Amniotic stem cell (primary cell): ENCODE measurements around the gene CUBN.
"Not testable (repeated sequence)": the region's sequence is repeated elsewhere in the genome, so short reads cannot be mapped to it uniquely, and the experiment has no call there.

ENCODE experiments used
- DNase-seq: peaks from one replicate; lab custom pipeline; 2025; lab: John Stamatoyannopoulos, UW

The CUBN gene

DNA sequence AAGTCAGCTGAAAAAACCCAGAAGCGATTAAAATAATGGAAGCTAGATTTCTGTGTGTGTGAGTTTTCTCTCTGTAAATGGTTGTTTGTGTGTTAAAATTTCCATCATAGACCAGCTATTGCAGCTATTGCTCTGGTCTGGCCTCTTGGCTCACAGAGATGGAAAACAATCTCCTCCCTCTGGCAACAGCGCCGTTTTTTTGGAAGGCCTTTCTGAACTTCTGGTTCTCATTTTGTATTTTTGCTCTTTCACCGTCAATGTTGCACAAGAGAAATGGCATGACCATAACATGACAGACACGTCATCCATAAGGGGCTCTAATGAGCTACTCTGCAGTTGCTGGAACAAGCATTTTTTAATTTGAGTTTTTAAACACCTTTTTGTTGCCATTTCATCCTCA, 91.0 kb downstream of the CUBN start:
- DNase-seq = no peak

DNA sequence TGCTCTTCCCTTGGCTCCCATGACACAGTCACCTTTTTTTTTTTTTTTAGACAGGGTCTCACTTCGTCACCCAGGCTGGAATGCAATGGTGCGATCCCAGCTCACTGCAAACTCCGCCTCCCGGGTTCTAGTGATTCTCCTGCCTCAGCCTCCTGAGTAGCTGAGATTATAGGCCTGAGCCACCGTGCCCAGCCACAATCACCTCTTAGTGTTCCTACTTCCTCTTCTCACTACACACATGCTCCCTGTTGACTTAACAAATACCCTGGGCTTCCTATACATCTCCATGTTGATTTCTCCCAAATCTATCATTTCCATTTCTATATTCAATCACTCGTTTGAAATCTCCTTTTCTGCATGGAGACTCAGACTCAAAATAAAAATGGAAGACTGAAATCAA, 91.7 kb downstream of the CUBN start:
- no peak for DNase-seq

DNA sequence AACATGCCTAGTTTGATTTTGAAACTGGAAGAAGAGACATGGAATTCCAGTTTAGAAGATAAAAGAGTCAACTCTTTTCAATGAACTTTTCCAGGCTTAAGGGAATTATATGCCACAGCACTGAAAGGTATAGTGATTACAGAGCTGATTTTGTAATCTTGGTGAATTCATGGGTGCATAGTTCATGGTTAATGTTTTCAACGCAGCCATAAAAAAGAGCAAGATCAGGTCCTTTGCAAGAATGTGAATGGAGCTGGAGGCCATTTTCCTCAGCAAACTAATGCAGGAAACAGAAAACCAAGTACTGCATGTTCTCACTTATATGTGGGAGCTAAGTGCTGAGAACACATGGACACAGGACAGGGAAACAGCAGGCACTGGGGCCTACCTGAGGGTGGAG, 94.2 kb downstream of the CUBN start:
- DNase-seq = no peak

DNA sequence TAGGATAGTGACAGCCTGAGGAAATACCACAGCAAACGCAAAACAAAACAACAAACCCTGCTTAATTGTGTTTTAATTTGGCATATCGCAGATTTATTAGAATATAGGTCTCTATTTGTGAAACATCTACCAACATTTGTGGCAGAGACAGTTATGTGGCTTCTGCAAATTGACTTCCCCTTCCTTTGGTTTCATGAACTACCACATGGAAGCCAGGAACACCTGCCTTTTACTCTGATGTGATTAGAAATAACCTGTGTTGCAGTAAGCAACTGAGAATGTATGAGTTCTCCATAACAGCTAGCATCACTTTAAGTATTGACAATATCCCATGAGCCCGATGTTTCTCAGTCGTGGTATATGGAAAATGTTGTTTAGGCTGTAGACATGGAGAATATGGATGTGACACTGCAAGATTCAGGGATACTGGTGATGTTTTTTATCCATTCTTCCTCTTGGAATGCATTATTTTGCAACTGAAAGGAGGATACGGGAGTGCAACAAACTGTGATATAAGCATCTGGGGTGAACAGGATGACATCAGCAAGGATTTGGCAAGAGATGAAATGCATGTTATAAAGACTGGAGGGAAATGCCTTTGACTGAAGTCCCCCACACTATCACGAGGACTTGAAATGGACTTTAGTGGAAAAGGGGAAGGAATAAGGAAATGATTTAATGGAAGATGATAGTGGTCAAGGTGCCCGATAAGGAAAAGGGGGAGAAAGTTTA, 95.9 kb downstream of the CUBN start:
- DNase-seq = no peak

DNA sequence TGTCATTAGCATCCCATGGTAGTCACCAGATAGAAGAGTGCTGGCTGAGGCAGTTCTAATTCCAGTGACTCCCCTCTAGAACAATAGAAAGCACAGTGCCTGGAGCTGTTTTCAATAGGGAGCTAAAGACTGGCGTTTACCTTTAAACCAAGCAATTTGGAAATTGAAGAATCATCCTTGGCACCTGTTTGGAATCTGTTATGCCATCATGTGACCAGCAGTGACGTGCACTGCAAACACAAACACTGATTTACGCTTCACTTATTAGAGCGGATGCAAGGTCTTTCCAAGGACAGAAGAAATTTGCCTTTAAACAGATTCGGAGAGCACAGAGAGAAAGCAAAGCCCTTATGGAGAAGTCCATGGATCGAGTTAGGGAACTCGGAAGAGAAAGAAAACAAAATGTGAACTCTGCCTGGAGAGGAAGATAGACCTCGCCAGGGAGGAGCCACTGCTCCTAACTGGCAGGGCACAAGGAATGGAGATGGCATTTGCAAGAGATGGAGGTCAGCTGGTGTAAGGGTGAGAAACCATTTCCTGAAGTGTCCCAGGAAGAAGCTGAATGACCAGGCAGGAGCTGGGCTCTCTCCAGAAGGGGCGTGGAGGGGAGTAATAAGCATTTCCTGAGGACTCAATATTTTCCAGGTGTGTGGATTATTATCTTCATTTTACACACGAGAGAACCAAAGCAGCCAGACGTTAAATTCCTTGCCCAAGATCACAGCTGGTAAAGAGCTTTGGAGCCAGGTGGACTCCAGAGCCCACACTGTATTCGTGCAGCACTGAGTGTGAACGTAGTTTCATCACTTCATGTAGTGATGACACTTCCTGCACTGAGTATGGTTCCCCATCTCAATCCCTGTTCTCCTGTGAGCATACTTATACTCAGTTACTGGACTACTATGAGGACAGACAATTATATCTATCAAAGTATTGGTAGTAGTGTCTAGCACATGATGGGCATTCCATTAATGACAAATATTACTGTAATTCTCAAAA, 97.7 kb downstream of the CUBN start:
- DNase-seq = no peak

DNA sequence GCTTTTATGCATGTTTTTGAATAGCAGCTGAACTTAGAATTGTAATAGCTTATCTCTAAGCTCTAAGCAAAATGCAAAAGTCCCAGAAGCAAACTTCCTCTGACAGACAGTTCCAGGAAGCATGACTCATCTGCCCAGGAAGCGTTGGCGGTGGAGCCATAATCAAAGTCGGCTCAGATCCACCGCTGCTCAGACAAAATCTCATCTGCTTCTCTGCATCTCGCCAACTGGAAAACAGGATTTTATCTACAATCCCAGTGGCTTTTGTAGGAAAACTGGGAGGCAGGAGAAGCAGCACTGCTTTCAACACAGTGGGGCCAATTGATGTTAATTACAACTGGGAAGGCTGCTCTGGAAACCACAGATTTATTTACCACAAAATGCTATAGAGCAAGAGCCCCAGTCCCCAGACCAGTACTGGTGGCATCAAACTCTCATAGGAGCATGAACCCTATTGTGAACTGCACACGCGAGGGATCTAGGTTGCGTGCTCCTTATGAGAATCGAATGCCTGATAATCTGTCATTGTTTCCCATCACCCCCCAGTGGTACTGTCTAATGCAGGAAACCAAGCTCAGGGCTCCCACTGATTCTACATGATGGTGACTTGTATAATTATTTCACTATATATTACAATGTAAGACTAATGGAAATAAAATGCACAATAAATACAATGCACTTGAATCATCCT, 99.9 kb downstream of the CUBN start:
- peak; percentile 79 for DNase-seq

DNA sequence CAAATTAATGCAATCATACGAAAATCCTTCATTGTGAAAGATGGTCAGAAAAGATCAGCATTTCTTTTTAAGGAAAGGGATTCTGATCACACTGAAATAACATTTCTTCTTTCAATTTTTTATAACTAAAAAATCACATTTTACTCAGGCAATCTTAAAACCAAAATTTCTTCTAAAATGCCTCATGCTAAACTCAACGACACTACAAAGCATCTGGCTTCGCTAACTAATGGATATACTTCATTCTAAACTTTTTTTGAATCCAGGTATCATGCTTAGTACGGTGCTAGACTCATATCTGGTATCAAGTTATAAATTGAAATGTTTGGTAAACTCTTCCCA, 100.4 kb downstream of the CUBN start:
- DNase-seq = no peak

DNA sequence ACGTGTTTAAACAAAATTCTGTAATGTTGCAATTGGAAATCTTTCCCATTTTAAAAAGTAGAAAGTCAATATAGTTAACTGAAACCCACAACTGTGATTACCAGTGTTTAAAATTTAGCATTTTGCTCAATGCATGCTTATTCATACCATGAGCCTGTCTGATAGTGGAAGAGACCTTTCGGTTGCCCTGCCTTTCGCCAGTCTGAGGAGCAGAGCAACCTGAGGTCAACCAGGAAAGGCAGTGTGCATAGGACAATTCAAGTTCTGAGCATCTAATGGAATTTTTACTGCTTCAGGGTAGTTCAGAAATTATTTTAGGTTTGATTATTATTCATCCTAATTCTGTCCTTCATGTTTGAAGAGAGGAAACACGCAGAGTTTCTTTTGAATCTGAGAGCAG, 100.8 kb downstream of the CUBN start:
- no peak for DNase-seq

DNA sequence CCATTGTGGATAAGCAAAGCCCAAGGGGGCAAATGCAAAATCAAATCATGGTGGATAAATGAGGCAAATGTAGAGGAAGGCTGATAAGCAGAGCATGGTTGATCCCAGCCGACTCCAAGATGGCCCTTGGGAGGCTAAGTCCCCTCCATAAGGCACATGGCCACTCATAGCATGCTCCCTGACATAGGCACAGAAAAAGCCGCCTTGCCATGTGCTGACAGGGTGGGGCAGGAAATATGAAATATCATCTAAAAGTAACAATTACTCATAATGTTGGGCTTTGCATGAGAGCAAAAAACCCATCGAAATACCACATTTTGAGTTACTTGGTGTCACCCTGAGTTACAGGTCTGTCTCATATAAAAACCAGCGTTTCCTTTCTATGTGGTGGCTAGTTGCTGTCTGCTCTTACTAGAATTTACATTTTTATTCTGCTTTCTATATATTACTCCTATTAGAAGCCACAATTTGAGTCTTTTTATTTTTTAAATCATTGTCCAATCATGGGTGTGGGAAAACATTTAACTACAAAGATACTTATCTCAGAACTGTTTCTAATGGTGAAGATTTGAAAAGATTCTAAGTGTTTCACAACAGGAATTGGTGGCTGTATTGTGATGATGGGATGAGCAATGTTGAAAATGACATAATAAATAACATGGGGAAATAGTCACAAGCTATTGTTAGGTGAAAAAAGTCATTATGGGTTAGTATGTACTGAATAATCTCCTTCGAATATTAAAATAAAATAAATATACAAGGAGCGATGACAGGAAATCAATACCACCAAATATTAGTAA, 102.7 kb downstream of the CUBN start:
- DNase-seq = no peak

DNA sequence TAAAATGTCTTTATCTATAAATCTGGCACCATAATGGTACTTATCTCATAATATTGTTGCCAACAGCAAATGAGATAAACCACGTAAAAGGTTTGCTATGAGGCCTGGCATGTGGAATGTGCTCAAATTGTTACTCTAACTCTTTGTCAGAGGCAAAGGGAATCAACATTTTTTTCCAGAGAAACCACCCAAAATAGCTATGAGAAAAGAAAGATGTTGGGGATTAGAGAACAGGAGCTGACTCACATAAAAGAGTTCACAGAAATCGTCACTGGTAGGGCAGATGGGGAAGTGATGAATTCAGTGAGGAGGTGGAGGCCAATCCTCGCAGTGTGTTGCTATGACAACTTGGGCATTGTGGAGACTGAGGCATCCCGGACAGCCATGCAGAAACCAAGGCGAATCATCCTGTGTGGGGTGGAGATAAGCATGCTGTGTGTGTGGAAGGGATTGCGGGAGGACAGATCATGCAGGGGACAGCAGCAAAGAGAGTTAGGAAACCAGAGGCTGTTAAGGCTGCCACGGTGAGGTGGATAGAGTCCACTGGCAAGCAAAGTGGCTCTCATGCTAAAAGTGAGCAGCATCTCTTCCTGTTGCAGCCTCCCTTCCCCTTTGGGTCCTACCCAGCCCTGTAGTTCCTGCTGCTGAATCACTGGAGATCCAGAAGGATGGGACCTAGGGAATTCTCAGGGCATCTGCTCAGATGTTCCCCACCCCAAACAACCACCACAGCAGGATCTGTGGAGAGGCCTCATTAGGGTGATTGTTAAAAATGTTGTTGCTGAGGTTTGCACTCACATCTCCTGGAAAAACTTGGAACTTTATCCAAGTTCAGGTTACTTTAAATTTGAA, 103.9 kb downstream of the CUBN start:
- DNase-seq = peak; percentile 95

DNA sequence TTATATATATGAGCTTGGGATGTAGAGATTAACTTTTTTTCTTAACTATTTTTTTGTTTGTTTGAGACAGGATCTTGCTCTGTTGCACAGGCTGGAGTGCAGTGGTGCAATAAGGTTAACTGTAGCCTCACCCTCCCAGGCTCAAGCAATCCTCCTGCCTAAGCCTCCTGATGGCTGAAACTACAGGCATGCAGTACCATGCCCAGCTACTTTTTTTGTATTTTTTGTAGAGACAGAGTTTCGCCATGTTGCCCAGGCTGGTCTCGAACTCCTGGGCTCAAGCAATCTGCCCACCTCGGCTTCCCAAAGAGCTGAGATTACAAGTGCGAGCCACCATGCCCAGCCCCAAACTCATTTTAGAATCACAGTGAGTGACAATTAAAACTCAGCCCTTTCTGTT, 105.2 kb downstream of the CUBN start:
- DNase-seq = no peak

DNA sequence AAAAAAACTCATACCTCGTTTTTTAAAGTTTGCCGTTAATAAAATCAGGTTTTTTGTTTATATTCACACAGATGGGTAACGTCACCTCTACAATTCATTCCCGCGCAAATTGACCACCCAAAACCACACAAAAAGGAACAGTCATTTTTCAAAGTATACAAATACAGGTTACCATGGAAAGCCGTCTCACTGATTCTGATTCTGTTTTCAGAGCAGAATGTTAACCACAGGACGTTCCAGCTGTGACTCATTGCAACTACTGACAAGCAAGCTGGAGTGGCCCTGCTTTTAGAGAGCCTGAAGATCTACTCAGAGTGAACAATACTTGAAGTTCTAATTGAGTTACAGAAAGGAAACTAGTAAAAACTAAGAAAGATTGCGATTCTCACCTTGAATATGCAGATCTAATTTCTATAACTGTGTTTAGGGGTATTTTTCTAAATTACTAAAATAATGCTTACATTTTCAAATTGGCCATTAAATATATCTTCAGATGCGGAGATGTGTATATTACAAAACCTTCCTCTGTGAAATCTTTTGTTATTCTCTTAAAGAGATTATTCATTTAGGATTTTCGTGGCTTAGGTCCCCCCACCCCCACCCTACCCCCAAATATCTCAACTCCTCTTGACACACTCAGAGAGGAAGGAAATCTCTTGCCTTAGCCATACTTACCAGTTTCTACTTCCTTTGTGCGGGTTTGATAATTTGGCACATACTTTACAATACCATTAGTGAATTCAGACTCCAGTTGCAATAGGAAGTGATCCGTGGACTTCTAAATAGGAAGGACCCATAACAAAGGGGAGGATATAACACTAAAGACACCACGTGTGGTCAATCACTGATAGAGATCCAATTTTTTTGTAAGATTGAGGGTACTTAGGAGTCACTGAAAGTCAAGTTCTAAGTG, 106.0 kb downstream of the CUBN start:
- DNase-seq = peak; percentile 98

DNA sequence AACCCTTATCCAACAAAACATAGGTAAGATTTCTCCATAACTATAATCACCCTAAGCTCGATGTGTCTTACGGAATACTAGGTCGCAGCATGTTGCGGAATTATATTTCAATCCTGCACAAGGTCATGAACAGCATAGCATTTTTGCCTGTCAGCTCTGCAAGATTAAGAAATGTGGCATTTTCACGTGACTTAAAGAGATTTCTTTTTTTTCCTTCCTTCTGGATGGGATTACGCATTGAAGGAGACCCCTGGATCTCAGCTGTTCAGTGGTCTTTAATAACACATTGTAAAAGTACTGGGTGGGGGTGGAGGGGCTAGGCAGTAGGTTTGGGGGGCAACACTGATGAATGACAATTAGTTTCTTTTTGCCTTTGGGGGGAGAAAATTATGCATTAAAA, 106.7 kb downstream of the CUBN start:
- DNase-seq = no peak

DNA sequence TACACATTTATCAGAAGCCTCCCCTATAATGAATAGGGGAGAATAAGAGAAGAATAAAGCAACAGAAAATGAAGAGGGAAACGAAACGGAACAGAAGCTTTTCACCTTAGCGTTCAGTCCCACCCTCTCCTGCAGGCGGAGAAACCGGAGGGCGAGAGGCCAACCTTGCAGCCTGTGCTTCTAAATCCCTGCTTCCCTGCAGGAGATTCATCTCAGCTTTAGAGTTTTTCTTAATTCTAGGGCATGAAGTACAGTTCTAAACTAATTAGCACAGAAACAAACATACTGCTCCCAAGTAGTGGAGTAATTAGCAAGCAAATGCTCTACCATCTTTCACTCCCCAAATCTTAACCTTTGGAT, 107.2 kb downstream of the CUBN start:
- DNase-seq = no peak

DNA sequence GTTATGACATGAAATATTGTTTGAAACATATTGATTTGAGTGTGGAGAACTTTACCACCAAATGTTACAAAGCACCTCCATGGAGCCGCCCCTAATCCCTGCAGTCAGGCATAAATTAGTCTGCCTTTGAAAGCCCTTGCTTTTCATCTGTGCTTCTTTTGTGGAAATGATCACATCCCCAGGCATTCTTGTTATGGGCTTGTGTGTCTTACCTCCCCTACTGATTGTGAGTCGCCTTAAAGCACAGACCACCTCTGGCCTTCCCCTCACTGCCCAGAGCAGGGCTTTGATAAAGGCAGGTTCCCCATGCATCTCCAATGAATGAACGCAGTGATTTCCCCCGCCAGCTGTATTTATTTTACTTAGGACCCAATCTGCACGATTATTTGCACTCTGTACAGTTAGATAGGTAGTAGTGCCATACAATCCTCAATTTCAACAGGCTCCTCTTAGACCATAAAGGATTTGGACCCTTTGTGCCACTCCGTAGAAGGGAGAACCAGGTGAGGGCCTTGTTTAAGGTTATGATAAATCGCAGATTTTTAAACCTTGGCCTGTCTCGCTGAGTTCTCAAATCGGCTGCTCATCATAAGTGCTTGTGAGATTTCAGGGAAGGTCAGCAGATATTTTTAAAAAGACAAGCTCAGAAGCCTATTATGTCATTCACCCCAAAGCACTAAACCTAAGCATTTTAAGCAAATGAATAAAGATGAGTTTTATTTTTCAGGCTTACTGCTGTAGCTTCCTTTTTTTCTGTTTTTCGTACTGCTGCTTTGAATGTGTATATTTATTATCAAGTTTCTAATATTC, 107.8 kb downstream of the CUBN start:
- DNase-seq = no peak

DNA sequence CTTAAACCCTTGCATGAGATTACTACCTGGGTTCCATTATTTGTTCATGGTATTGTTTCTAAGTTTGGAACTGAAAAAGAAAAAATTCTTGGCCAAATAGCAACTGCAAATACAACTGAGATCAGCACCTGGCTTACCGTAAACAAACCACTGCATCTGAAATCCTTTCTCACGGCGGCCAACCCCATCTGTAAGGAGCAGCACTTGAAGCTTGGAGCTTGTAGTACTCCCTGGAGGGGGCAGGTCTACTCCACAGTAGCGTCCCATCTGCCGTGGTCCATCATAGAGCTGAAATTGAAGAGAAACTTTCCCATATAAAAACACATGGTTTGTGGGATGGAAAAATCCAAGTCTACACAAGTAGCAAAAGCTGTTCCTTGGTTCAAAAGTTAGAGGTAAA, 109.9 kb downstream of the CUBN start:
- no peak for DNase-seq

DNA sequence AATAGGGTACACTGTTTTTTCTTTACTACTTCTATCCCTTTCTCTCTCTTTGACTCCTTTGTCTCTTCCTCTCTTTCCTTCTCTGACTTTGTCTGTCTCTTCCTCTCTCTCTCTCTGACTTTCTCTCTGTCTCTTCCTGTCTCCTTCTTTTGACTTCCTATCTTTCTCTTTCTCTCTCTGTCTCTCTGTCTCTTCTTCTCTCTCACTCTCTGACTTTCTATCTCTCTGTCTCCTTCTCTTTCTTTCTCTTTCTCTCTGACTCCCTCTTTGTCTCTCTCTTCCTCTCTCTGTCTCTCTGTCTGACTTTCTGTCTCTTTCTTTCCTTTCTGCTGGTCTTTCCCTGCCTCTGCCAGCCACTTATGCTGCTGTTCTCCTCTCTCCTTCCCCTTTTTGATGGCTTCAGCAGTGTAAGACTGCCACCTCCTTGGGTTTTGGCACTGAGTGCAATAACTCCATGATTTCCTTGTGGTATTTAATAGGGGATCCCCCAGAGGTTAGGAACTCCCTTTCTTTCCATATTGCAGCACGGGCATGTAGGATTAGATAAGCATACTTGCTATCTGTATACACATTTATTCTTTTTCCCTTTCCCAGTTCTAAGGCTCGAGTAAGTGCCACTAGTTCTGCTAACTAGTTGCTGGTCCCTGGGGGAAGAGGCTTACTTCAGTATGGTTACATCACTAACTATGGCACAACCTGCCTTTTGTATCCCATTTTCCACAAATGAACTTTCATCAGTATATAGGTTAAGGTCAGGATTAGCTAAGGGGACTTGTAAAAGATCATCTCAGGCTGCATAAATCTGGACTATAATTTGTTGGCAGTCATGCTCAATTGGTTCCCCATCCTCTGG, 116.3 kb downstream of the CUBN start:
- not testable (repeated sequence) for DNase-seq

DNA sequence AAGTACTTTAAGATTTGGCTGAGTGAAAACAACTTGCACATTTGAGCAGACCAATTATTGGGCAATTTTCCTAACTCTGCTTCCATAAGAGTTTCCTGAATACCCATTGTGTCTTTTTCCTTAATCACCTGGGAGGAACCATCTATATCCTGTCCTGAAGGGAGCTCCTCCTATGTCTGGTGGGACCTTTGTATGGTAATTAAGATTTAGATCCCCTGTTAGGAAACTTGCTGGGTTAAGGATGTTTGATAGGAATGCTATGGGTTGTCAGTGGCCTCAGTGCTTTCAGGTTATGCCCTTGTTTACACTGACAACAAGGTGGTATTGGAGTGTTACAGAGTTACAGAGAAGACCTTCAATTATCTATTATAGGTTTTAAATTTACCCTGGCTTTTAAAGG, 116.9 kb downstream of the CUBN start:
- not testable (repeated sequence) for DNase-seq
